ENCODE results near the gene UPB1. TPM values are rescaled to one million over a fixed set of nuclear protein-coding genes. Genes with fewer than 3 reads are reported as not detected.
"Not testable (repeated sequence)": the region's sequence is repeated elsewhere in the genome, so short reads cannot be mapped to it uniquely, and the experiment has no call there.

UPB1 gene
- total and polyA plus RNA-seq, 4 experiments from 2014 or later = 1.1 to 1.4 TPM; not detected in 2

DNA sequence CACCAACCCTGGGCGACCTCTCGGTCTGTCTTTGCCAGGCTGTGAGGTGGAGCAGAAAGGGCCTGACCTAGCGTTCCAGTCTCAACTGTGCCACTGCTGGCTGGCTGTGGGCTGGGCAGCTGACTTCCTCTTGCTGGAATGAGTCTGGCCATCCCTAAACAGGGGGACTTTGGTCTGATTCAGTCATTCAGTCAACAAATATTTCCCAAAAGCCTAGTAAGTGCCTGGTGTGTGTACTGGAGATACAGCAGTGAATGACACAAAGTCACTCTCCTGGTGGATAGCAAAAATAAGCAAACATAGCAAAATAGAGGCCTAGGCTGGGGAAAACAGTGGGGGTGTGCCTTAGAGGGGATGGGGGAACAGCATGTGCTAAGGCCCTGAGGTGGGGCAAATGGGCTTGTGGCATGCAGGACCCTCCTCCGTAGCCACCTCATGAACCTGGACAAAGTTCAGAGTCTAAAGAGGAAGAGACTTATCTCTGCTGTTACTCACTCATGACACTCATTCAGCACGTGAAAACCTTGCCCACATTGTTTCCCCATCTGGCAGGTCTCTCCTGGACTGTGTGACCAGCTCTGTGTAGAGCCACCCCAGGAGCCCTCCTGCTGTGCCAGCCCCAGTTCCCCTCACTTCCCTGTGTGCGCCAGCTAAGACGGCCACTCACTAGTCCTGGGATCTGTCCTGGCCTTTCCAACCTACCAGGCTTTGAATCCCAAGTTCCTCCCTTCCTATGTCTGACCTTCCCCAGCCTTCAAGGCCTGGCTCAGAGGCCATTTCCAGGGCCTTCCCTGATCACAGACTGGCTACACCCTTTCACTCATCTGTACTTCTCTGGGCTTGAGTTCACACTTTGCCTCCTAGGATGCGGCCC lies 55.1 kb downstream of the UPB1 start:
- no peaks in the 10 kb centered on the region for H3K27me3 Mint-ChIP-seq
- CTCF ChIA-PET (ENCODE audit: partially characterized antibody) = no interaction called here
- H3K36me3 ChIP-seq (ENCODE audit: insufficient read depth, low read length) = peaks cover 28% of the 10 kb centered on the region

DNA sequence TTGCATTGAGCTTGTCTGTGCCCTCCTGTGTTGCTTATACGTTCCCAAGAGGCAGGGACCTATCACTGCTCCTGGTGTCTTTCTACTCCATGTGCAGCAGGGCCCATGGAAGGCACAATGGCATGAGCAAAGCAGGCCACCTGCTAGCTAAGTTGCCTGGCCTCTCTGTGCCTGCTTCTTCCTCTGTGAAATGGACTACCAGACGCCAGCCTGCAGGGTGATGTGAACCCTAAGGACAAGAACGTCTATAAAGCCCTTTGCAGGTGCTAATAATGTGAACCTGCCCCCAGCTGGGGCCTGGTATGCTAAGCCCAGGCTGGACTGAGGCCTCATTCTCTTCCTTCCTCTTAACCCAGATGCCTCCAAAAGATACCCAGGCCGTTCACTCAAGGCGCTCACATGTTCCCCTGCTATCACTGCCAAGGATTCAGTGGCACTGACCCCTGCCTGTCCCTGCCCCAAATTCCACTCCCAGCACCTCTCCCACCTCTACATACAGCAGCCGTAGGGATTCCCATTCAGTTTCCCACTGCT lies 55.8 kb downstream of the UPB1 start:
- Histone ChIP-seq H3K4me1 (ENCODE audit: insufficient read depth, low read length) (peaks cover 15% of the 10 kb centered on the region), H3K36me3 (ENCODE audit: insufficient read depth, low read length) (peaks cover 28% of the 10 kb centered on the region), H3K9me3 (ENCODE audit: control insufficient read depth in 1 of 2, low read length in 2 of 2) (no peaks in the 10 kb centered on the region), H3K27ac (ENCODE audit: low read depth, low read length) (no peak overlapping the region), H3K27me3 (ENCODE audit: insufficient read depth, low read length) (no peaks in the 10 kb centered on the region), H3K4me3 (ENCODE audit: low read length in 2 of 2) (no peak overlapping the region)
- no peak overlapping the region for H3K4me3 Mint-ChIP-seq
- ChIA-PET POLR2A (ENCODE audit: partially characterized antibody) (no interaction called here), CTCF (ENCODE audit: partially characterized antibody) (no interaction called here)
- no peaks in the 10 kb centered on the region for H3K9me3 Mint-ChIP-seq
- H3K36me3 Mint-ChIP-seq = peaks cover 17 to 52% of the 10 kb centered on the region in 2 donors
- DNase-seq = no peak
- H3K27me3 Mint-ChIP-seq = no peaks in the 10 kb centered on the region
- intact Hi-C loops (cut with micrococcal nuclease) = loop anchor here (10.0 kb wide), 2 partner anchors 656 to 1406 kb away; partner anchors contain the start of genes MIF, RAB36 and RSPH14
- peak overlapping the region in 4 of 7 donors; percentile 37 to 82 (median 64) for H3K27ac Mint-ChIP-seq
- peaks cover 22 to 40% (median 28%) of the 10 kb centered on the region in 4 donors for H3K4me1 Mint-ChIP-seq

More for the DNA sequence above, 55.1 kb downstream of the UPB1 start:
- Mint-ChIP-seq H3K36me3 (peaks cover 17 to 48% of the 10 kb centered on the region in 2 donors), H3K9me3 (no peaks in the 10 kb centered on the region), H3K4me3 (no peak overlapping the region), H3K4me1 (peaks cover 22 to 37% (median 24%) of the 10 kb centered on the region in 4 donors), H3K27ac (peak overlapping the region in 3 of 7 donors; percentile 37 to 82 (median 65))
- Histone ChIP-seq H3K9me3 (ENCODE audit: control insufficient read depth in 1 of 2, low read length in 2 of 2) (no peaks in the 10 kb centered on the region), H3K27me3 (ENCODE audit: insufficient read depth, low read length) (no peaks in the 10 kb centered on the region), H3K4me3 (ENCODE audit: low read length in 2 of 2) (no peak overlapping the region), H3K27ac (ENCODE audit: low read depth, low read length) (no peak overlapping the region), H3K4me1 (ENCODE audit: insufficient read depth, low read length) (peaks cover 15% of the 10 kb centered on the region)
- DNase-seq = no peak
- intact Hi-C loops (cut with micrococcal nuclease) = loop anchor here (10.0 kb wide), 2 partner anchors 655 to 1405 kb away; partner anchors contain the start of genes MIF, RAB36 and RSPH14
- POLR2A ChIA-PET (ENCODE audit: partially characterized antibody) = no interaction called here

DNA sequence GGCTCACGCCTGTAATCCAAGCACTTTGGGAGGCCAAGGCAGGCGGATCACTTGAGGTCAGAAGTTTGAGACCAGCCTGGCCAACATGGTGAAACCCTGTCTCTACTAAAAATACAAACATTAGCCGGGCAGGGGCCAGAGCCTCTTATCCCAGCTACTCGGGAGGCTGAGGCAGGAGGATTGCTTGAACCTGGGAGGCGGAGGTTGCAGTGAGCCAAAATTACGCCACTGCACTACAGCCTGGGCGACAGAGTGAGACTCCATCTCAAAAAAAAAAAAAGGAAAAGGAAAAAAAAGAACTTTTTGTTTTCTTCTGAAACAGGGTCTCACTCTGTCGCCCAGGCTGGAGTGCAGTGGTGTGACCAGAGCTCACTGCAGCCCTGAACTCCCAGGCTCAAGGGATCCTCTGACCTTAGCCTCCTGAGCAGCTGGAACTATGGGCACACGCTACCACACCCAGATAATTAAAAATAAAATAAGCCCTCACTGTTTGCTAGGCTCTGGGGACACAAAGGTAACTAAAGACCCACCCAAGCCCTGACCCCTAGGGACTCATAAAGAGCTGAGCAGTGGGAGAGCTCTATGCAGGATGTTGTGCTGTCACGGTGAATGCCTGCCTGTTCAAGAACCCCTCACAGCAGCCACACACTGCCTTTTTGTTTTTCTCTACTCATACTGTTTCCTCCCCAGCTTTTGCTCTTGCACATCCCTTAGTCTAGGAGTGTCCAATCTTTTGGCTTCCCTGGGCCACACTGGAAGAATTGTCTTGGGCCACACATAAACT lies 57.6 kb downstream of the UPB1 start:
- peaks cover 27 to 56% (median 41%) of the 10 kb centered on the region in 4 donors for H3K4me1 Mint-ChIP-seq
- intact Hi-C loops (cut with micrococcal nuclease) = loop anchor here (10.0 kb wide), 2 partner anchors 658 to 1408 kb away; partner anchors contain the start of genes MIF, RAB36 and RSPH14
- H3K4me3 ChIP-seq (ENCODE audit: low read length in 2 of 2); H3K27ac ChIP-seq (ENCODE audit: low read depth, low read length); DNase-seq; H3K9me3 ChIP-seq (ENCODE audit: control insufficient read depth in 1 of 2, low read length in 2 of 2); H3K9me3 Mint-ChIP-seq; H3K27me3 ChIP-seq (ENCODE audit: insufficient read depth, low read length); H3K27me3 Mint-ChIP-seq; POLR2A ChIA-PET (ENCODE audit: partially characterized antibody); CTCF ChIA-PET (ENCODE audit: partially characterized antibody): not testable (repeated sequence)
- H3K4me3 Mint-ChIP-seq = peak overlapping the region in 3 of 8 donors; percentile 57 to 95 (median 95)
- Histone ChIP-seq H3K36me3 (ENCODE audit: insufficient read depth, low read length) (peaks cover 18% of the 10 kb centered on the region), H3K4me1 (ENCODE audit: insufficient read depth, low read length) (peaks cover 31% of the 10 kb centered on the region)
- H3K27ac Mint-ChIP-seq = peak overlapping the region; percentile 13 to 84 (median 57)
- H3K36me3 Mint-ChIP-seq = peaks cover 4 to 48% of the 10 kb centered on the region in 2 donors

DNA sequence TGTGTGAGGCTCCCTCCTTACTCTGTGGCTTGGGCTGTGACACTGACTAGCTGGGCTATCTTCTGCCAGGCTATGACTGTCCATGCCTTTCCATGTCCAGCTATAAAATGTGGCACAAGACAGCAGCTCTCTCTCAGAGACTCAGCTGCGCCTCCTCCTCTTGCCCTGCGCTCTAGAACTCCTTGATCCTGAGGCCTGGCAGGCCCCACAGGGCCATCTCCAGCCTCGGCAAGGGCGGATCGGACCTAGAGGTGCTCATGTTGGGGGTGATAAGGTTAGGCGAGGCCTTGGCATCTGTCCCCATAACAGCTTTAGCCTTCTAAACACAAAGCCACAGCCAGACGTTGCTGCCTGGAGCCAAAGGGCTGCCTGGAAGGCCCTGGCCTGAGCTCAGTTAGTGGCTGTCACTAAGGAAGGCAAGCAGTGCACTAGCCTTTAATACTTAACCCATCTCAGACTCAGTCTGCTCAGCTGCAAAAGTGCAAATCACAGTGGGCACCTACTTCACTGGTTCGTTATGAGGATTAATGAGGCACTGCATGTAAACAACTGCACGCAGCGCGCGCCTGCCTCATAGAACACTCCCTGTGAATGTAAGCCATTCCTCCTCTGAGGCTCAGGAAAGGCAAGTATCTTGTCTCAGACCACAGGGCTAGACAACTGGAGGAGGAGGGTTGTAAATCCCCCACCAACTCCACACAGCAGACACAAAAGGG lies 58.6 kb downstream of the UPB1 start:
- peak in 1 of 5 donors; percentile 9 for DNase-seq
- Histone ChIP-seq H3K27ac (ENCODE audit: low read depth, low read length) (peak overlapping the region; percentile 87), H3K4me3 (ENCODE audit: low read length in 2 of 2) (peak overlapping the region in 1 of 2 donors; percentile 100), H3K27me3 (ENCODE audit: insufficient read depth, low read length) (no peaks in the 10 kb centered on the region), H3K9me3 (ENCODE audit: control insufficient read depth in 1 of 2, low read length in 2 of 2) (no peaks in the 10 kb centered on the region), H3K36me3 (ENCODE audit: insufficient read depth, low read length) (peaks cover 24% of the 10 kb centered on the region), H3K4me1 (ENCODE audit: insufficient read depth, low read length) (peaks cover 42% of the 10 kb centered on the region)
- intact Hi-C loops (cut with micrococcal nuclease) = loop anchor here (10.0 kb wide), 2 partner anchors 659 to 1409 kb away; partner anchors contain the start of genes MIF, RAB36 and RSPH14
- H3K9me3 Mint-ChIP-seq = no peaks in the 10 kb centered on the region
- peak overlapping the region; percentile 92 to 99 (median 96) for H3K4me3 Mint-ChIP-seq
- peaks cover 38 to 67% (median 51%) of the 10 kb centered on the region in 4 donors for H3K4me1 Mint-ChIP-seq
- H3K27ac Mint-ChIP-seq = peak overlapping the region; percentile 84 to 98 (median 95)
- no peaks in the 10 kb centered on the region for H3K27me3 Mint-ChIP-seq
- POLR2A ChIA-PET (ENCODE audit: partially characterized antibody) = interaction anchor here (3.2 kb wide), 1 partner anchor 127 kb away, joined by 25 read pairs; the partner anchor contains the start of gene ADORA2A
- peaks cover 14 to 49% of the 10 kb centered on the region in 2 donors for H3K36me3 Mint-ChIP-seq
- CTCF ChIA-PET (ENCODE audit: partially characterized antibody) = no interaction called here

DNA sequence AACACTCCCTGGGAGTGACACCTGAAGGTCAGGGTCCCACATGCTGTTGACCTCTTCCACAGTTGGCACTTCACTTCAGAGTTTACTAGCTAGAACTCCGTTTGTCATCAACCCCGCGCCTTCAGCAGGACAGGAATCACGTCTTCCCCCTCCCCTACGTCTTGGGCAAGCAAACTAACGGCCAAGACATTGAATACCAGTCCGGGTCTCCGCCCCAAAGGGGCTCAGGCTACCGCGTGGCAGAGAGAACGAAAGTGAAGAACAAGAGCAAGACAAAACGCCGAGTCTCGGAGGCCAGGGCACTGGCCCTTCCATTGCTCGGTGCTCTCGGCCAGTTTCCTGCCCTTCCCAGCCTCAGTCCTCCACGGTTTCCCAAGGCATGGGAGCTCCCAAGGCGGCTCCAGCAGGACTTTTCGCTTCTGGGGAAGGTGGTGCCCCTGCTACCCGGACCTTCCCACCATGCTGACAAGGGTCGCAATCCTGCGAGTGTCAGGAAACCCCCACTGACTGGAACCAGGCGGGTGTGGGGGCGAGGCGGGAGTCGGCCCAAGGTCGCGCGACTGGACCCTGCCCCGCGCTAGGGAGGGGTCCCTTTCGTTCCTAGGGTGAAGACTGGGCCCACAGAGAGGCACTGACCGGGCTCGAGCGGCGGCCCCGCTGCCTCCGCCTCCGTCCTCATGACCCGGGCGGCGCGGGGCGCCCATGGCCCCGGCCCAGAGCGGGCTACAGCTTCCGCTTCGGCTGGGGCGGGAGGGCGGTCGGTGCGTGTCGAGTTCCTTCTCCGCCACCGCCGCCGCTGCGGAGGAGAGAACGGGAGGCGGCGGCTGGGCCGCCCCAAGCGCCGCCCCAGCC lies 59.4 kb downstream of the UPB1 start, which contains the start of gene GUCD1:
TSS of gene GUCD1 (minus strand) at position 826 of the 852 bp plus-strand sequence. CDS start at position 679, 147 bp downstream.
- H3K36me3 ChIP-seq (ENCODE audit: insufficient read depth, low read length) = peaks cover 28% of the 10 kb centered on the region
- ChIA-PET CTCF (ENCODE audit: partially characterized antibody) (no interaction called here), POLR2A (ENCODE audit: partially characterized antibody) (interaction anchor here (0.6 to 3.2 kb wide), 16 partner anchors 10 to 1485 kb away, joined by 3 to 25 read pairs (median 3); partner anchors contain the start of genes ADORA2A, GNAZ, MIF and SLC2A11)
- H3K4me3 ChIP-seq (ENCODE audit: low read length in 2 of 2) = peak within 1 kb of the TSS; percentile 76 to 100
- DNase-seq = peak in 2 of 5 donors; percentile 30 to 48
- Mint-ChIP-seq H3K9me3 (no peaks in the 10 kb centered on the region), H3K4me1 (peaks cover 46 to 75% (median 56%) of the 10 kb centered on the region in 4 donors), H3K27ac (peak within 1 kb of the TSS; percentile 95 to 99 (median 99)), H3K27me3 (no peaks in the 10 kb centered on the region), H3K4me3 (peak within 1 kb of the TSS; percentile 97 to 99 (median 98)), H3K36me3 (peaks cover 15 to 53% of the 10 kb centered on the region in 2 donors)
- peaks cover 50% of the 10 kb centered on the region for H3K4me1 ChIP-seq (ENCODE audit: insufficient read depth, low read length)
- peak within 1 kb of the TSS; percentile 87 for H3K27ac ChIP-seq (ENCODE audit: low read depth, low read length)
- no peaks in the 10 kb centered on the region for H3K27me3 ChIP-seq (ENCODE audit: insufficient read depth, low read length)
- no peaks in the 10 kb centered on the region for H3K9me3 ChIP-seq (ENCODE audit: control insufficient read depth in 1 of 2, low read length in 2 of 2)
- intact Hi-C loops (cut with micrococcal nuclease) = loop anchor here (1.0 to 10.0 kb wide), 4 partner anchors 53 to 1410 kb away; partner anchors contain the start of genes MIF, RAB36 and RSPH14
